ENCODE measurements around the gene GRIN2C. TPM values are rescaled to one million over a fixed set of nuclear protein-coding genes. Genes with fewer than 3 reads are reported as not detected.

GRIN2C gene
- total RNA-seq, 2 experiments from 2014 or later = 0.18 to 0.21 TPM

DNA sequence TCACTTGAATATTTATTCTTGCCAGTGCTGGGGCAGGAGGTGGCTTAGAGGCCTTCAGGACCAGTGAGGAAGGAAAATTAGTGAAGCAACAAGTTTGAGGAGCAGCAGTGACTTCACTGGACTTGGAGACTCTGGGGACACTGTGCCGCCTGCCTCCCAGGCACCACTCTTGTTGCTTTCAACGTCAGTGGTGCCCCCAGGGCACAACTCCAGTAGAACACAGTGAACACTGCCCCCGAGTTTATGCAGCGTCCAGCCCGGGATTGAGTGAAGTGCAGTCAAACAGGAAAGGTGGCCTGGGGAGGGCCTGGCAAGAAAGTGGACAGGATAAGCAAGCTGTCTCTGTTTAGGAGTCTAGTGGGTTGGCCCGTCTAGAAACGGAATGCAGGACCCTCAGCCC, 59.2 kb downstream of the GRIN2C start:
- no peaks in the 10 kb centered on the region for H3K27me3 Mint-ChIP-seq (ENCODE audit: low read depth)
- no peak for DNase-seq
- peaks cover 16% of the 10 kb centered on the region for H3K4me1 Mint-ChIP-seq (ENCODE audit: low read depth)
- ChIA-PET POLR2A (no interaction called here), CTCF (no interaction called here)
- ATAC-seq = no peak
- no peak overlapping the region for H3K4me3 Mint-ChIP-seq
- H3K36me3 Mint-ChIP-seq (ENCODE audit: low read depth) = peaks cover 39% of the 10 kb centered on the region
- H3K9me3 Mint-ChIP-seq (ENCODE audit: insufficient read depth) = no peaks in the 10 kb centered on the region
- no peak overlapping the region for H3K27ac Mint-ChIP-seq

DNA sequence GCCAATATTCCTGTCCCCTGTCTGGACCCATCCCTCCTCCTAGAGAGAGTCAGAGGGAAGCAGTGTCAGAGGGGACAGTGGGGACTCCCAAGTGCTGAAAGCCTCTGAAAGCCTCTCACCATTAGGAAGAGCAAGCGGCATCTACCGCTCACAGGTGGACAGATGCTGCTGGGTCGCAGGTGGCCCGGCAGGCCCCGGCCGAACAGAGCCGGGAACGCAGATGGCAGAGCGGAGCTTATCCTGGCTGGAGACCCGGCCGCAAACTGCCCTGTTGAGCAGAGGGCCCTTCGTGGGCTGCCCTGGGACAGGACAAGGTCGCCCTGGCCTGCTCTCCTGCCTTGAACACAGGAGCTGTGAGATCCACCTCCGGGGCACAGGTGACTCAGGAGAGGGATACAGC, 60.6 kb downstream of the GRIN2C start:
- POLR2A ChIA-PET = no interaction called here
- Mint-ChIP-seq H3K27ac (no peak overlapping the region), H3K36me3 (ENCODE audit: low read depth) (peaks cover 46% of the 10 kb centered on the region), H3K9me3 (ENCODE audit: insufficient read depth) (no peaks in the 10 kb centered on the region), H3K4me3 (no peak overlapping the region), H3K27me3 (ENCODE audit: low read depth) (no peaks in the 10 kb centered on the region), H3K4me1 (ENCODE audit: low read depth) (peaks cover 16% of the 10 kb centered on the region)
- ATAC-seq = no peak
- DNase-seq = no peak
- CTCF ChIA-PET = no interaction called here

DNA sequence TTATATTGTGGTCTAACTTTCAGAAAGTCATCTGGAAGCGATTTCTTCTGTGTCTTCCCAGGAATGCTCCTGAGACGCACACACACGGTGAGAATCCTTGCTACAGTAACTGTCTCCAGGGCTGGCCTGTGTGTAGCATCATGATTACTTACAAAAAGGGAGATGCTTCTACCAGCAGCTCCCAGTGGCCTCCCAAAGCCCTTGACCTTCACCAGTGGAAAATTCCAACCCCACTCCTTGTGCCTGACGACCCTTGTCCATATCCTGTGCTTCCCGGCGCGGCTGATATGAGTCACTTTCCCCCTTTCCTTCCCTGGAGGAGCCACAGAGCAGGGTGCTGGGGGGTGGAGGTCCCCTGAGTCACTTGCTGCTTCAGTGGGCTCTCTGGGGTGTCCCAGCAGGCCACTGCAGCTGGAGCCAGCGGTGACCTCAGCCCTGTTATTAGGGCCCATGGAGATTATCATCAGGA, 61.4 kb downstream of the GRIN2C start:
- CTCF ChIA-PET = no interaction called here
- DNase-seq (no peak), ATAC-seq (no peak)
- Mint-ChIP-seq H3K4me3 (no peak overlapping the region), H3K4me1 (ENCODE audit: low read depth) (peaks cover 16% of the 10 kb centered on the region), H3K36me3 (ENCODE audit: low read depth) (peaks cover 46% of the 10 kb centered on the region), H3K27me3 (ENCODE audit: low read depth) (no peaks in the 10 kb centered on the region), H3K27ac (no peak overlapping the region), H3K9me3 (ENCODE audit: insufficient read depth) (no peaks in the 10 kb centered on the region)
- POLR2A ChIA-PET = no interaction called here

DNA sequence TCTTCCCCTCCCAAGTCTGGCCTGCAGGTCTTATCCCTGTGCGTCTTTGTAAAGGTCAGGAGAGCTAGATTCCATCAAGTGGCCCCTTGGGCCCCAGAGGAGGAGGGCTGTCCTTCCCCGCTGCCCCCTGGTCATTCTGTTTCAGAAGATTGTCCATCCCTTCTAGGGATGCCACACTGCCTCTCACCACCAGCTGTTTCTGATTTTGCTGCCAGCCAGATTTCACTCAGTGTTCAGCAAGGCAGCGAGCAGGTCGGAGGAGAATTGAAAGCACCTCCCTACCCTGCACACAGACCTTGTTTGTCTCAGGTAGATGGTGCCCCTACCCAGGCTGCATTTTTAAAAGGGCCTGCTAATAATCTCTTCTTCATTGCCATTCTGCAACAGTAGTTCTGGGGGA, 61.9 kb downstream of the GRIN2C start:
- ATAC-seq = no peak
- DNase-seq = no peak

DNA sequence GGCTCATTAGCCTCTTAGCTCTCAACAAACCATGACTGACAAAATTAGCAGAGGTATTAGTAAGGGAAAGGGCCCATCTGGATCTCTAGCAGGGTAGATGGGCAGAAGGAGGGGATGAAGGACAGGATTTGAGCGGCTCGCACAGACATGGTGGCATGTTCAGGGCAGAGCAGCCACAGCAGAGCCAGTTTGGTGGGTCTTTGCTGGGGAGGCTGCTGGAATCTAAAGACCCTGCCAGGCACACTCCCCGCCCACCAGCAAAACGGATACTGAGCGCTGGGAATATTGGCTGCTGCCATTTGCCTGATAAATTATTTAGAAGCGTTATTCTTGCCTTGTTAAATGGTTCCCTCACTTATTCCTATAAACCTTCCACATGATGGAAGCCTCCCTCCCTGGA, 62.8 kb downstream of the GRIN2C start:
- H3K9me3 Mint-ChIP-seq (ENCODE audit: insufficient read depth) = no peaks in the 10 kb centered on the region
- peaks cover 16% of the 10 kb centered on the region for H3K4me1 Mint-ChIP-seq (ENCODE audit: low read depth)
- H3K27me3 Mint-ChIP-seq (ENCODE audit: low read depth) = no peaks in the 10 kb centered on the region
- ChIA-PET POLR2A (interaction anchor here (0.6 to 0.8 kb wide), 2 partner anchors 8 to 69 kb away, joined by 3 read pairs; no protein-coding TSS in a partner anchor), CTCF (interaction anchor here (1.0 kb wide), 1 partner anchor 69 kb away, joined by 3 read pairs; no protein-coding TSS in a partner anchor)
- no peak for DNase-seq
- peaks cover 50% of the 10 kb centered on the region for H3K36me3 Mint-ChIP-seq (ENCODE audit: low read depth)
- no peak for ATAC-seq
- no peak overlapping the region for H3K4me3 Mint-ChIP-seq
- H3K27ac Mint-ChIP-seq = peak overlapping the region; percentile 16

More for the DNA sequence above, 61.9 kb downstream of the GRIN2C start:
- no peak overlapping the region for H3K27ac Mint-ChIP-seq
- POLR2A ChIA-PET = interaction anchor here (0.6 kb wide), 1 partner anchor 68 kb away, joined by 3 read pairs; no protein-coding TSS in a partner anchor
- peaks cover 16% of the 10 kb centered on the region for H3K4me1 Mint-ChIP-seq (ENCODE audit: low read depth)
- peaks cover 47% of the 10 kb centered on the region for H3K36me3 Mint-ChIP-seq (ENCODE audit: low read depth)
- no peaks in the 10 kb centered on the region for H3K9me3 Mint-ChIP-seq (ENCODE audit: insufficient read depth)
- CTCF ChIA-PET = no interaction called here
- no peaks in the 10 kb centered on the region for H3K27me3 Mint-ChIP-seq (ENCODE audit: low read depth)
- no peak overlapping the region for H3K4me3 Mint-ChIP-seq

DNA sequence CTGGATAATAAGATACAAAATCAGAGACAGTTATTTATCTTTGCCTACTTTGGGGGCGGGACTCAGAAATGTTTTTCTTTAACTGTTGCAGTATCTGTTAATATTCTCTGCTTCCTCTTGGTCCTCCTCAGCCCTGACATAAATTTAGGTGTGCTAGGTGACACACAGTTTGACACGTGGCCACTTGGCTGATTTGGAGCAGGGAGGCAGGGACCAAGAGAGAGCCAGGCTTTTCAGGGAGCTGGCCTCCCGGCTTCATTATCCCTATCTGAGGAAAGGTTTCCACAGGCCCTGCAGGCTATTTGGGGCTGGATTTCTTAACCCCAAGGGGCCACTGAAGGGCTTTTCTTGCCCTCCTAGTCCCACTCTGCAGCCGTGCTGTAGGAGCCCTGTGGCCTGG, 63.5 kb downstream of the GRIN2C start:
- Mint-ChIP-seq H3K36me3 (ENCODE audit: low read depth) (peaks cover 51% of the 10 kb centered on the region), H3K4me3 (no peak overlapping the region), H3K9me3 (ENCODE audit: insufficient read depth) (no peaks in the 10 kb centered on the region), H3K4me1 (ENCODE audit: low read depth) (peaks cover 21% of the 10 kb centered on the region), H3K27ac (no peak overlapping the region), H3K27me3 (ENCODE audit: low read depth) (no peaks in the 10 kb centered on the region)
- CTCF ChIA-PET = interaction anchor here (0.8 to 1.3 kb wide), 3 partner anchors 14 to 69 kb away, joined by 3 to 4 read pairs (median 3); no protein-coding TSS in a partner anchor
- DNase-seq (no peak), ATAC-seq (no peak)
- POLR2A ChIA-PET = interaction anchor here (0.8 kb wide), 1 partner anchor 9 kb away, joined by 3 read pairs; no protein-coding TSS in a partner anchor

DNA sequence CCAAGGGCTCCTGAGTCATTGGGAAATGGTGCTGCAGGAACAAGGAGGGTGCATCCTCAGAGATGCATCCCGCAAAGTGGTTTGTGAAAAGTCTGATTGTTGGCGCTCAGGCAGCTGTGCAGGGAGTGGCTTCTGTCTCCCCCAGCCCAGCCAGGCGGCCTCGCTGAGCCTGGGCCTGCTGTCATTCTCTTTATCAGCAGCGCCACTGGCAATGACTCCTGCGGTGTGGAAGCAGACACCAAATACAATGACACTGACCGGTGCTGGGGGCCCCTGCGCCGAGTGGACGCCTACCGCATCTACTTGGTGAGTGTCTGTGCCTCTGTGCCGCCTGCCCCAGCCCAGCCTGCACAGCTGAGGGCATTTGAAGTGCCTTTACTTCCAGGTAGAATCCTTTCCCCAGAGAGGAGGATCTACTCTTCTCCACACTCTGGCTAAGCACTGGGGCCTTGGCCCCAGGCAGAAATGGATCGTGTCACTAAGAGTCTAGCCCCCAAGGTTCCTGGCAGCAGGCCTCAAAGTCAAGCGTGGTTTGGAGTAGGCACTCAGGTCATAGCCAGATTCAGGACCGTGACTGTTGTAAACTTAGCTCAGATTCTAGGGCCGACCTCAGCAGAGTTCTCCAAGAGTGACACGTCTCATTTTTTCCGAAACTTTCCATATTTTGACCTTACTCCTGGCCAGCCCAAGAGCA, 64.2 kb downstream of the GRIN2C start:
- Mint-ChIP-seq H3K27ac (no peak overlapping the region), H3K4me3 (no peak overlapping the region), H3K4me1 (ENCODE audit: low read depth) (peaks cover 29% of the 10 kb centered on the region), H3K36me3 (ENCODE audit: low read depth) (peaks cover 54% of the 10 kb centered on the region), H3K27me3 (ENCODE audit: low read depth) (no peaks in the 10 kb centered on the region), H3K9me3 (ENCODE audit: insufficient read depth) (no peaks in the 10 kb centered on the region)
- ATAC-seq (no peak), DNase-seq (no peak)
- POLR2A ChIA-PET = no interaction called here
- CTCF ChIA-PET = interaction anchor here (0.8 to 1.4 kb wide), 5 partner anchors 14 to 165 kb away, joined by 3 to 4 read pairs (median 3); no protein-coding TSS in a partner anchor

DNA sequence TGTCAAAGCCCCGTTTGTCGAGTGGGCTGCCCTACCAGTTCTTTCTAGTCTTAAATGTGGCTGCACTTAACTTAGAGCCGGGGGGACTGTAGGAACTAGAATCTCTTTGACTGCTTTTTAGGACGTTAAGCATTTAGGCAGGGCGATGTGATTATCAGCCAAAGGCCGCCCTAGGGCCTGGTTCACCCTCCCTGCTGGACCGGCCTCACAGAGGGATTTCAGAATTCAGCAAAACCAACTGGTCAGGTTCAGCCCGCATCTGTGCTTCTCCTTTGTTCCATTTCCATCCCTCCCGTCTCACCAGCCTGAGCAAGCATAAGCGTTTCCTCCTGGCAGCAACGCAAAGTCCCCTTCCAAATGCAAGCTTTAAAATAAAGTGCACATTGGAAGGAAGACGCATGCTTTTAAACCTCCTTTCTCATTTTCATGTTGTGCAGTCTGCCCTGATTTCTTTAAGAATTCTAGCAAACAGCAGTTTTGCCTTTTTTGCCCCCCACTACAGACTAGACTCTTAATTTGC, 67.0 kb downstream of the GRIN2C start:
- Mint-ChIP-seq H3K27ac (no peak overlapping the region), H3K36me3 (ENCODE audit: low read depth) (peaks cover 47% of the 10 kb centered on the region), H3K4me3 (no peak overlapping the region), H3K4me1 (ENCODE audit: low read depth) (peaks cover 43% of the 10 kb centered on the region), H3K9me3 (ENCODE audit: insufficient read depth) (no peaks in the 10 kb centered on the region), H3K27me3 (ENCODE audit: low read depth) (no peaks in the 10 kb centered on the region)
- POLR2A ChIA-PET = no interaction called here
- CTCF ChIA-PET = interaction anchor here (1.6 to 8.5 kb wide), 7 partner anchors 33 to 165 kb away, joined by 3 to 294 read pairs (median 34); partner anchors contain the start of genes FDXR, GRIN2C and RAB37
- ATAC-seq = no peak
- no peak for DNase-seq

Other genes starting within 250 kb of the GRIN2C start
- not detected for gene CD300E, start 236.1 kb downstream of the GRIN2C start, total RNA-seq
- not detected for gene CD300LF, start 147.0 kb downstream of the GRIN2C start, total RNA-seq
- 10 to 100 TPM; 19.1 to 19.6 TPM for gene RAB37, start 122.6 kb downstream of the GRIN2C start, total RNA-seq
- gene NHERF1, start 111.3 kb downstream of the GRIN2C start, total RNA-seq = 100 to 1,000 TPM; 286 to 296 TPM
- 10 to 100 TPM; 28.3 to 30.7 TPM for gene NAT9, start 83.5 kb downstream of the GRIN2C start, total RNA-seq
- gene FDXR, start 13.1 kb upstream of the GRIN2C start, total RNA-seq = 10 to 100 TPM; 29.5 to 35.5 TPM
- not detected for gene FADS6, start 33.7 kb upstream of the GRIN2C start, total RNA-seq
- gene USH1G, start 63.4 kb upstream of the GRIN2C start, total RNA-seq = not detected
- gene OTOP2, start 64.4 kb upstream of the GRIN2C start, total RNA-seq = not detected
- not detected for gene OTOP3, start 76.0 kb upstream of the GRIN2C start, total RNA-seq
- under 1 TPM; 0.18 to 0.55 TPM for gene HID1, start 112.9 kb upstream of the GRIN2C start, total RNA-seq
- gene CDR2L, start 127.7 kb upstream of the GRIN2C start, total RNA-seq = under 1 TPM; 0.13 to 0.18 TPM
- gene MRPL58, start 152.8 kb upstream of the GRIN2C start, total RNA-seq = 10 to 100 TPM; 45.1 to 45.8 TPM
- 100 to 1,000 TPM; 232 to 238 TPM for gene ATP5PD, start 187.1 kb upstream of the GRIN2C start, total RNA-seq
- gene KCTD2, start 187.3 kb upstream of the GRIN2C start, total RNA-seq = 10 to 100 TPM; 15.6 to 19.4 TPM
- 1 to 10 TPM; 4.6 to 5.4 TPM for gene SLC16A5, start 228.1 kb upstream of the GRIN2C start, total RNA-seq